CD4-positive, alpha-beta memory T cell (primary cell): ENCODE data around the gene SKAP1. TPM values are rescaled to one million over a fixed set of nuclear protein-coding genes. Genes with fewer than 3 reads are reported as not detected.

Experiments used
- CTCF ChIA-PET: fragments of 350-600 bp; sonication (Branson Sonifier 250); formaldehyde crosslinking; loops from one replicate; lab custom pipeline; 2021; ENCODE audit warnings: inconsistent platforms; ENCODE audit not compliant: partially characterized antibody; lab: Charles Lee
- POLR2A ChIA-PET: fragments of 350-600 bp; sonication (Branson Sonifier 250); formaldehyde crosslinking; loops from one replicate; lab custom pipeline; 2021; ENCODE audit not compliant: partially characterized antibody; lab: Charles Lee
- DNase-seq, 5 donors: peaks; one replicate each; pipeline versions ENCODE4 v3.0.0 to v3.0.0-alpha.2; 2020 to 2022; ENCODE audit warnings: mixed read lengths in 1 of 5
- H3K27ac ChIP-seq: one replicate; pipeline ENCODE4 v1.7.0; 2013; ENCODE audit warnings: low read depth, low read length
- H3K27me3 ChIP-seq: 2 replicates; pipeline ENCODE4 v1.7.0; 2013; ENCODE audit warnings: mild to moderate bottlenecking, low read length, moderate library complexity; ENCODE audit not compliant: insufficient read depth
- H3K36me3 ChIP-seq: 2 replicates; pipeline ENCODE4 v1.7.0; 2013; ENCODE audit warnings: mild to moderate bottlenecking, low read length, moderate library complexity; ENCODE audit not compliant: insufficient read depth
- H3K4me1 ChIP-seq: 2 replicates; pipeline ENCODE4 v1.7.0; 2013; ENCODE audit warnings: mild to moderate bottlenecking, low read length, moderate library complexity; ENCODE audit not compliant: insufficient read depth
- H3K4me3 ChIP-seq, 2 donors: one replicate each; pipeline ENCODE4 v1.7.0; 2013; ENCODE audit warnings: low read length in 2 of 2, mild to moderate bottlenecking in 1 of 2
- H3K9me3 ChIP-seq, 2 donors: one replicate each; pipeline ENCODE4 v1.7.0; 2013; ENCODE audit warnings: low read length in 2 of 2, control low read depth in 1 of 2; ENCODE audit not compliant: control insufficient read depth in 1 of 2
- H3K27ac Mint-ChIP-seq, 7 donors: one replicate each; pipeline ENCODE4 v1.8.0; 2020 to 2021; ENCODE audit warnings: mixed read lengths in 7 of 7, mild to moderate bottlenecking in 6 of 7, inconsistent platforms in 3 of 7, moderate library complexity in 3 of 7
- H3K27me3 Mint-ChIP-seq, 2 donors: one replicate each; pipeline ENCODE4 v1.8.0; 2020 to 2021; ENCODE audit warnings: mixed read lengths in 2 of 2
- H3K36me3 Mint-ChIP-seq, 2 donors: one replicate each; pipeline ENCODE4 v1.8.0; 2020 to 2021; ENCODE audit warnings: mixed read lengths in 2 of 2, inconsistent platforms in 1 of 2, mild to moderate bottlenecking in 1 of 2
- H3K4me1 Mint-ChIP-seq, 4 donors: one replicate each; pipeline ENCODE4 v1.8.0; 2020 to 2021; ENCODE audit warnings: mixed read lengths in 4 of 4, mild to moderate bottlenecking in 1 of 4
- H3K4me3 Mint-ChIP-seq, 8 donors: one replicate each; pipeline ENCODE4 v1.8.0; 2020 to 2021; ENCODE audit warnings: mixed read lengths in 8 of 8, mild to moderate bottlenecking in 7 of 8, moderate library complexity in 6 of 8, inconsistent platforms in 3 of 8
- H3K9me3 Mint-ChIP-seq, 8 donors: one replicate each; pipeline ENCODE4 v1.8.0; 2020 to 2021; ENCODE audit warnings: mixed read lengths in 8 of 8, mild to moderate bottlenecking in 5 of 8, inconsistent platforms in 3 of 8, moderate library complexity in 1 of 8
- intact Hi-C: fragments of 100-400 bp; cut with micrococcal nuclease; formaldehyde crosslinking; loops from one replicate; pipeline ENCODE4 v1.15.1; 2023
- polyA plus RNA-seq, 2 donors: library from polyadenylated mRNA; unstranded; fragments of 300-500 nt; fragmentation: Illumina TruSeq; gene quantifications; one replicate each; pipeline ENCODE4 v1.2.3, GENCODE V29; 2021
- total RNA-seq, 2 experiments: library from RNA; stranded (reverse); gene quantifications; one replicate each; pipeline ENCODE4 v1.2.3, GENCODE V29; 2021

SKAP1 gene
- total and polyA plus RNA-seq, 4 experiments from 2014 or later: 83.4 to 336 (median 165) TPM

- no peaks in the 10 kb centered on the region for H3K27me3 Mint-ChIP-seq
- ChIA-PET POLR2A (no interaction called here), CTCF (interaction anchor here (1.5 kb wide), 1 partner anchor 10 kb away, joined by 9 read pairs; no protein-coding TSS in a partner anchor)
- H3K36me3 Mint-ChIP-seq: peaks cover 7 to 8% of the 10 kb centered on the region in 2 donors
- peak overlapping the region in 1 of 8 donors; percentile 27 for H3K4me3 Mint-ChIP-seq
- DNase-seq: no peak
- H3K27me3 ChIP-seq: no peaks in the 10 kb centered on the region
- H3K9me3 ChIP-seq: no peaks in the 10 kb centered on the region
- H3K27ac ChIP-seq: no peak overlapping the region
- H3K9me3 Mint-ChIP-seq: no peaks in the 10 kb centered on the region
- H3K36me3 ChIP-seq: peaks cover 7% of the 10 kb centered on the region
- no peak overlapping the region for H3K4me3 ChIP-seq
- H3K4me1 ChIP-seq: peaks cover 66% of the 10 kb centered on the region
- H3K27ac Mint-ChIP-seq: peak overlapping the region; percentile 2 to 95 (median 75)
- peaks cover 56 to 86% (median 69%) of the 10 kb centered on the region in 4 donors for H3K4me1 Mint-ChIP-seq
- intact Hi-C loops: no loop called here
Observed at GRCh38 chr17:48297825-48298224, 132.2 kb downstream of the SKAP1 start.

- Mint-ChIP-seq H3K27ac (peak overlapping the region in 3 of 7 donors; percentile 62 to 95 (median 83)), H3K4me3 (no peak overlapping the region), H3K4me1 (peaks cover 55 to 83% (median 64%) of the 10 kb centered on the region in 4 donors), H3K36me3 (peaks cover 7 to 8% of the 10 kb centered on the region in 2 donors), H3K9me3 (no peaks in the 10 kb centered on the region), H3K27me3 (no peaks in the 10 kb centered on the region)
- ChIA-PET POLR2A (no interaction called here), CTCF (interaction anchor here (1.3 to 3.7 kb wide), 3 partner anchors 8 to 33 kb away, joined by 4 to 21 read pairs (median 6); no protein-coding TSS in a partner anchor)
- Histone ChIP-seq H3K27ac (peak overlapping the region; percentile 55), H3K4me1 (peaks cover 66% of the 10 kb centered on the region), H3K36me3 (peaks cover 7% of the 10 kb centered on the region), H3K9me3 (no peaks in the 10 kb centered on the region), H3K4me3 (no peak overlapping the region), H3K27me3 (no peaks in the 10 kb centered on the region)
- DNase-seq: no peak
- intact Hi-C loops: no loop called here
Observed at GRCh38 chr17:48296453-48296852, 133.6 kb downstream of the SKAP1 start.

- Histone ChIP-seq H3K36me3 (peaks cover 7% of the 10 kb centered on the region), H3K27ac (peak overlapping the region; percentile 55), H3K27me3 (no peaks in the 10 kb centered on the region), H3K4me3 (peak overlapping the region in 1 of 2 donors; percentile 21), H3K9me3 (no peaks in the 10 kb centered on the region), H3K4me1 (peaks cover 66% of the 10 kb centered on the region)
- intact Hi-C loops: loop anchor here (2.0 kb wide), 1 partner anchor 13 kb away; no protein-coding TSS in a partner anchor
- peak; percentile 22 to 63 (median 37) for DNase-seq
- ChIA-PET CTCF (interaction anchor here (1.3 to 3.7 kb wide), 4 partner anchors 9 to 39 kb away, joined by 4 to 21 read pairs (median 10); no protein-coding TSS in a partner anchor), POLR2A (interaction anchor here (0.5 to 2.3 kb wide), 7 partner anchors 9 to 246 kb away, joined by 3 to 10 read pairs (median 3); no protein-coding TSS in a partner anchor)
- H3K27me3 Mint-ChIP-seq: no peaks in the 10 kb centered on the region
- H3K36me3 Mint-ChIP-seq: peaks cover 8 to 10% of the 10 kb centered on the region in 2 donors
- H3K4me1 Mint-ChIP-seq: peaks cover 52 to 80% (median 58%) of the 10 kb centered on the region in 4 donors
- peak overlapping the region; percentile 64 to 85 (median 77) for H3K4me3 Mint-ChIP-seq
- H3K27ac Mint-ChIP-seq: peak overlapping the region; percentile 42 to 95 (median 89)
- no peaks in the 10 kb centered on the region for H3K9me3 Mint-ChIP-seq
Observed at GRCh38 chr17:48295362-48296288, 134.4 kb downstream of the SKAP1 start.

GRCh38 chr17:48294806-48295361 is 135.1 kb downstream of the SKAP1 start:
- peak; percentile 9 to 25 (median 15) for DNase-seq
- POLR2A ChIA-PET: interaction anchor here (0.6 to 2.3 kb wide), 6 partner anchors 10 to 247 kb away, joined by 3 to 10 read pairs (median 4); no protein-coding TSS in a partner anchor
- intact Hi-C loops: loop anchor here (2.0 kb wide), 1 partner anchor 14 kb away; no protein-coding TSS in a partner anchor
- peak overlapping the region in 1 of 2 donors; percentile 21 for H3K4me3 ChIP-seq
- no peaks in the 10 kb centered on the region for H3K27me3 ChIP-seq
- Mint-ChIP-seq H3K36me3 (peaks cover 6 to 10% of the 10 kb centered on the region in 2 donors), H3K27ac (peak overlapping the region; percentile 42 to 95 (median 89)), H3K9me3 (no peaks in the 10 kb centered on the region), H3K27me3 (no peaks in the 10 kb centered on the region), H3K4me3 (peak overlapping the region; percentile 64 to 85 (median 77)), H3K4me1 (peaks cover 46 to 73% (median 54%) of the 10 kb centered on the region in 4 donors)
- peaks cover 7% of the 10 kb centered on the region for H3K36me3 ChIP-seq
- no peaks in the 10 kb centered on the region for H3K9me3 ChIP-seq
- CTCF ChIA-PET: interaction anchor here (1.0 to 3.7 kb wide), 6 partner anchors 9 to 307 kb away, joined by 3 to 21 read pairs (median 6); no protein-coding TSS in a partner anchor
- peaks cover 66% of the 10 kb centered on the region for H3K4me1 ChIP-seq
- peak overlapping the region; percentile 55 for H3K27ac ChIP-seq

- H3K4me3 Mint-ChIP-seq: peak overlapping the region in 6 of 8 donors; percentile 66 to 81 (median 77)
- peak overlapping the region; percentile 84 to 95 (median 89) for H3K27ac Mint-ChIP-seq
- H3K9me3 Mint-ChIP-seq: no peaks in the 10 kb centered on the region
- H3K27me3 Mint-ChIP-seq: no peaks in the 10 kb centered on the region
- ChIA-PET POLR2A (interaction anchor here (1.1 to 2.3 kb wide), 4 partner anchors 10 to 298 kb away, joined by 3 to 10 read pairs (median 5); no protein-coding TSS in a partner anchor), CTCF (interaction anchor here (0.7 to 3.7 kb wide), 8 partner anchors 10 to 308 kb away, joined by 3 to 21 read pairs (median 5); partner anchors contain the start of gene HOXB5)
- H3K36me3 ChIP-seq: peaks cover 7% of the 10 kb centered on the region
- H3K27ac ChIP-seq: peak overlapping the region; percentile 55
- DNase-seq: peak; percentile 11 to 45 (median 34)
- H3K4me1 Mint-ChIP-seq: peaks cover 39 to 66% (median 48%) of the 10 kb centered on the region in 4 donors
- peaks cover 60% of the 10 kb centered on the region for H3K4me1 ChIP-seq
- H3K36me3 Mint-ChIP-seq: peaks cover 2 to 8% of the 10 kb centered on the region in 2 donors
- H3K9me3 ChIP-seq: no peaks in the 10 kb centered on the region
- no peaks in the 10 kb centered on the region for H3K27me3 ChIP-seq
- H3K4me3 ChIP-seq: no peak overlapping the region
- intact Hi-C loops: loop anchor here (2.0 kb wide), 1 partner anchor 15 kb away; no protein-coding TSS in a partner anchor
Observed at GRCh38 chr17:48294020-48294805, 135.8 kb downstream of the SKAP1 start.
